Duodenal mucosa (tissue), 2 donors: ENCODE measurements around the gene TMEM184A.
A peak's percentile ranks its signal among the peaks of the same experiment; 100 is the strongest.
"Not testable (repeated sequence)": the region's sequence is repeated elsewhere in the genome, so short reads cannot be mapped to it uniquely, and the experiment has no call there.

Experiments
- H3K27ac ChIP-seq: one replicate; pipeline ENCODE4 v1.7.0; 2013; ENCODE audit warnings: low read depth, low read length
- H3K27me3 ChIP-seq, 2 donors: one replicate each; pipeline ENCODE4 v1.7.0; 2013; ENCODE audit warnings: low read length in 2 of 2, control low read depth in 1 of 2; ENCODE audit not compliant: insufficient read depth in 2 of 2, control insufficient read depth in 1 of 2
- H3K36me3 ChIP-seq, 2 donors: one replicate each; pipeline ENCODE4 v1.7.0; 2013; ENCODE audit warnings: low read length in 2 of 2, control low read depth in 1 of 2; ENCODE audit not compliant: insufficient read depth in 2 of 2, control insufficient read depth in 1 of 2
- H3K4me1 ChIP-seq, 2 donors: one replicate each; pipeline ENCODE4 v1.7.0; 2013; ENCODE audit warnings: low read length in 2 of 2, control low read depth in 1 of 2; ENCODE audit not compliant: insufficient read depth in 2 of 2, control insufficient read depth in 1 of 2
- H3K4me3 ChIP-seq, 2 donors: one replicate each; pipeline ENCODE4 v1.7.0; 2013; ENCODE audit warnings: low read length in 2 of 2, low read depth in 1 of 2
- H3K9ac ChIP-seq, 2 donors: one replicate each; pipeline ENCODE4 v1.7.0; 2013; ENCODE audit warnings: low read length in 2 of 2, low read depth in 1 of 2
- H3K9me3 ChIP-seq, 2 donors: one replicate each; pipeline ENCODE4 v1.7.0; 2013; ENCODE audit warnings: low read length in 2 of 2, control low read depth in 1 of 2; ENCODE audit not compliant: control insufficient read depth in 1 of 2

The TMEM184A gene

DNA sequence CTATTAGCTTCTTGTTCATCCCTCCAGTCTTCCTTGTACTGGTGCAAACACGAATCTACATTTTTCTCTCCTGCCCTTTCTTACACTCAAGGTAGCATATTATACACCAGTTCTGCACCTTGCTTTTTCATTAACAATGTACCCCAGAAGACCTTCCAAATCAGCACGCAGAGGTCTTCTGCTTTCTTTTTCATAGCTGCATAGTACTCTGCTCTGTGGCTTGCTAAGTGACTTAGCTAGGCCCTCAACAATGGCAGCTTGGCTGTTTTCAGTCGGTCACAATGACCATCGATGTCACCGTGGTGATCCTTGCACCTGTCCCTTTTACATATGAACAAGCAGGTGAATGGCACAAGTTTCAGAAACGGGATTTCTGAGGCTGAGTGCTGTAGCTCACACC, 30.6 kb downstream of the TMEM184A start:
- no peak overlapping the region for H3K27ac ChIP-seq
- no peak overlapping the region for H3K9ac ChIP-seq
- H3K4me3 ChIP-seq = no peak overlapping the region
- no peaks in the 10 kb centered on the region for H3K36me3 ChIP-seq
- peaks cover 4 to 17% of the 10 kb centered on the region in 2 donors for H3K4me1 ChIP-seq
- no peaks in the 10 kb centered on the region for H3K9me3 ChIP-seq
- no peaks in the 10 kb centered on the region for H3K27me3 ChIP-seq

DNA sequence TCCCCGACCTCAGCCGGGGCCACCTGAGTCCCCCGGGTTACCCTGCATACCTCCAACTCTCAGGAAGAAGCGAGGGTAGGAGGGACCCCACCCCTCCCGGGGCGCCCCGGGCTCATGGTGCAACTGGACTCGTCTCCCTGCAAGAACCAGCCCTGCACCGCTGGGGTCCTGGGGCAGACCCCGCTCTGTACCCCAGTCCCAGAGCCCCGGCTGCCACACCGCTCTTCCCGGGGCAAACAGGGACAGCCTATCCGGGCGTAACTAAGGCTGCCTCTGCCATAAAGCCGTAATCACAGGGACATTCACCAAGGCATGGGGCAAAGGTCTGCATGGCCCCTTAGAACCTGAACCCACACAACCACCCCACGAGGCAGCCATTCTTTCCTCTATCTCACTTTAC, 32.2 kb downstream of the TMEM184A start:
- peaks cover 0 to 2% of the 10 kb centered on the region in 2 donors for H3K9me3 ChIP-seq
- H3K4me1 ChIP-seq = peaks cover 4 to 17% of the 10 kb centered on the region in 2 donors
- no peaks in the 10 kb centered on the region for H3K27me3 ChIP-seq
- peak overlapping the region; percentile 59 to 64 for H3K9ac ChIP-seq
- peak overlapping the region; percentile 67 to 70 for H3K4me3 ChIP-seq
- H3K36me3 ChIP-seq = no peaks in the 10 kb centered on the region
- peak overlapping the region; percentile 34 for H3K27ac ChIP-seq

DNA sequence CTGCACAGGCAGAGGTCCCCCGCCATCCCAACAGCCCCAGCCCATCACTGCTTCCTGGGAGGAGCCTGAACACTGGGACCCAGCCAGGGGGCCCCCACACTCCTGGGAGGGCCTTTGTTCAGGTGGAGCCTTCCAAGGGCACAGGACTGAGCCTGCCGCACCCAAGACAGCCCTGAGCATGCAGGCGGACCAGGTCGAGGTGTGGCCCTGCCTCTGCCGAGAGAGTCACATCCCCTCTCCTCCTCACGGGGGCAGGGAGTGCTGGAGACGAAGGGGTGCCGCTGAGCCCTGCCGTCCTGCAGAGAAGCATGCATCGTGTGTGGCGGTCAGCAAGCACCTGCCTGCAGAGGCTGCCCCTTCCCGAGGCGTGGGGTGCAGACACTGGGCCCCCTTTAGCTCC, 32.8 kb downstream of the TMEM184A start:
- H3K9me3 ChIP-seq = peaks cover 0 to 5% of the 10 kb centered on the region in 2 donors
- peak overlapping the region; percentile 34 for H3K27ac ChIP-seq
- H3K9ac ChIP-seq = peak overlapping the region; percentile 59 to 64
- H3K4me1 ChIP-seq = peaks cover 4 to 17% of the 10 kb centered on the region in 2 donors
- H3K36me3 ChIP-seq = no peaks in the 10 kb centered on the region
- peak overlapping the region; percentile 67 to 70 for H3K4me3 ChIP-seq
- H3K27me3 ChIP-seq = no peaks in the 10 kb centered on the region

DNA sequence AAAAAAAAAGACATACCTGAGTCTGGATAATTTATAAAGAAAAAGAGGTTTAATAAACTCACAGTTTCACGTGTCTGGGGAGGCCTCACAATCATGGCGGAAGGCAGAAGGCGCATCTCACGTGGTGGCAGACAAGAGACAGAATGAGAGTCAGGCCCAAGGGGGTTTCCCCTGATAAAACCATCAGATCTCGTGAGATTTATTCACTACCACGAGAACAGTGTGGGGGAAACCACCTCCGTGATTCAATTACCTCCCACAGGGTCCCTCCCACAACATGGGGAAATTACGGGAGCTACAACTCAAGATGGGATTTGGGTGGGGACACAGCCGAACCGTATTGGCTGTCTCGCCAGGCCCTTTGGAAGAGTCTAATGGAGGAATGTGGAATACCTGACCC, 34.5 kb downstream of the TMEM184A start:
- Histone ChIP-seq H3K9ac (no peak overlapping the region), H3K27ac (no peak overlapping the region), H3K9me3 (peaks cover 0 to 5% of the 10 kb centered on the region in 2 donors), H3K36me3 (no peaks in the 10 kb centered on the region), H3K27me3 (no peaks in the 10 kb centered on the region), H3K4me3 (no peak overlapping the region), H3K4me1 (peaks cover 4 to 17% of the 10 kb centered on the region in 2 donors)

DNA sequence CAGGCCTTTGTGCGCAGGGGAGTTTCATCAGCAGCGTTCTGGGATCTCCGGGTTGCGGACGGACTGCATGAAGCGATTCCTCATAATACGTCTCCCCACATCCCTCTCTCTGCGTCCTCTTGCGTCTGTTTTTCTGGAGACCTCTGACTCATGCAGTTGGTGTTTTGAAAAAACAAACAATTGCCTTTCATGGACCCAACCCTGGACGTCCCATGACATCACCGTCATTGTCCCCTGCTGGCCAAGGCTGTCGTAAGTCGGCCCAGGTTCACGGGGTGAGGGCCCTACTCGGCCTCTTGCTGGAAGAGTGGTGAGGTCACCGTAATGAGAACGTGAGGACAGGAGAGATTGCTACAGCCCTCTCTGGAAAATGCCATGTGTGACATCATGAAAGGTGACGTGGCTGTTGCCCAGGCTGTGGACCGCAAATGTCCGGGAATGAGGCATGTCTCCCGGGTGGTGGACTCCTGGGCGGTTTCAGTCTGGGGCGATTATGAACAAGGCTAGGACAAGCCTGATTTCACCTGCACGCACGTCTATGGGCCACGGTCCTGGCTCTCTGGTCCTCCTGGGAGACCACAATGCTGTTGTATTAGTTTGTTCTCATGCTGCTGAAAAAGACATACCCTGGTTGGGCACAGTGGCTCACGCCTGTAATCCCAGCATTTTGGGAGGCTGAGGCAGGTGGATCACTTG, 35.3 kb downstream of the TMEM184A start:
- Histone ChIP-seq H3K9me3 (peaks cover 0 to 5% of the 10 kb centered on the region in 2 donors), H3K27ac (no peak overlapping the region), H3K4me1 (peaks cover 4 to 17% of the 10 kb centered on the region in 2 donors), H3K4me3 (no peak overlapping the region), H3K36me3 (no peaks in the 10 kb centered on the region), H3K27me3 (no peaks in the 10 kb centered on the region), H3K9ac (no peak overlapping the region)

DNA sequence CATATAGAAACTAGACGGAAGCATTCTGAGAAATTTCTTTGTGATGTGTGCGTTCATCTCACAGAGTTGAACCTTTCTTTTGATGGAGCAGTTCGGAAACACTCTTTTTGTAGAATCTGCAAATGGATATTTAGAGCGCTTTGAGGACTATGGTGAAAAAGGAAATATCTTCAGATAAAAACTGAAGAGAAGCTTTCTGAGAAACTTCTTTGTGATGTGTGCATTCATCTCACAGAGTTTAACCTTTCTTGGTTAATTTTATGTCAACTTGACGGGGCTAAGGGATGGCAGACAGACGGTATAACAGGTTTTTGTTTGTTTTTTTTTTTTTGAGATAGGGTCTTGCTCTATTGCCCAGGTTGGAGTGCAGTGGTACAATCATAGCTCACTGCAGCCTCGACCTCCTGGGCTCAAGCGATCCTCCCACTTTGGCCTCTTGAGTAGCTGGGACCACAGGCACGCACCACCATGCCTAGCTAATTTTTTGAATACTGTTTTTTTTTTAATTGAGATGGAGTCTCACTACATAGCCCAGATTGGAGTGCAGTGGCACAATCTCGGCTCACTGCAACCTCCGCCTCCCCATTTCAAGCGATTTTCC, 36.6 kb downstream of the TMEM184A start:
- not testable (repeated sequence) for H3K27ac ChIP-seq, H3K9me3 ChIP-seq, H3K36me3 ChIP-seq, H3K27me3 ChIP-seq, H3K9ac ChIP-seq, H3K4me3 ChIP-seq
- H3K4me1 ChIP-seq = peaks cover 4 to 12% of the 10 kb centered on the region in 2 donors

DNA sequence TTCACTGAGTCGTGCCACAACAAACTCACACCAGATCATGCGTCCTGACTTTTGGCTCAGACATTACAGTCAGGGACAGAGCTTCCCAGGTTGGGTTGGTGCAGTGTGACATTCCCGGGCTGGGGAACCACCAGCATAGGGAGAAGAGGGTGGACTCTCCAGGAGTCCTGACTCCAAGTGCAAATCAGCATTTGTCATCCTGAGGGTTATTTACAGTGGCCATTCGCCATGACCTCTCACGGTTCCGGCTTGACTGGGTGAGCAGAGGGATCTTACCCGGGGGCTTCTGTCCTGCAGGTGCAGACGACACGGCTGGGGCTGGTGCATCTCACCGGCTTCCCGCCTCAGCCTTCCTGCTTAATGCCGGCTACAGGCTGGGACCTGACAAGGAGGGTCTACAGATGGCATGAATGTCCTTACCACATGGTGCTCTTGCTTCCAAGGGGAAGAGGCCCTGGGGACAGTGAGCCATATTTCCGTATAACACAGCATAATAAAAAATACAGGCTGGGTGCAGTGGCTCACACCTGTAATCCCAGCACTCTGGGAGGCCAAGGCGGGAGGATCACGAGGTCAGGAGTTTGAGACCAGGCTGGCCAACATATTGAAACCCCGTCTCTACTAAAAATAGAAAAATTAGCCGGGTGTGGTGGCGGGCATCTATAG, 39.3 kb downstream of the TMEM184A start:
- H3K4me3 ChIP-seq = no peak overlapping the region
- no peaks in the 10 kb centered on the region for H3K4me1 ChIP-seq
- H3K9me3 ChIP-seq = peaks cover 0 to 5% of the 10 kb centered on the region in 2 donors
- H3K27ac ChIP-seq = no peak overlapping the region
- H3K36me3 ChIP-seq = no peaks in the 10 kb centered on the region
- H3K9ac ChIP-seq = no peak overlapping the region
- H3K27me3 ChIP-seq = no peaks in the 10 kb centered on the region

DNA sequence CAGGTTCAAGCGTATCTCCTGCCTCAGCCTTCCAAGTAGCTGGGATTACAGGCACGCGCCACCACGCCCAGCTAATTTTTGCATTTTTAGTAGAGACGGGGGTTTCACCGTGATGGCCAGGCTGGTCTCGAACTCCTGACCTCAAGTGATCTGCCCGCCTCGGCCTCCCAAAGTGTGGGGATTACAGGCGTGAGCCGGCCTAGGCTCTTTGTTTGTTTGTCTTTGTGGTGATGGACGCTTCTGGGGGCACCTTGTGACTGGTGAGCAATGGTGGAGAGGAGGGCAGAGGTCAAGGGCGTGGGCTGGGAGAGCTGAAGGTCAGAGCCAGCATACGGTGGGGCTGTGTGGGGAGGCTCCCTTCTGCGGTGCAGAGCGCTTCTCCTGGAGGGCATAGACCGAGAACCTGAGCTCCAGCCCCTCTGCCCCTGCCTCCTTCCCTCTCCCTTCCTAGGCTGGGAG, 40.5 kb downstream of the TMEM184A start:
- not testable (repeated sequence) for H3K4me3 ChIP-seq, H3K27me3 ChIP-seq, H3K9me3 ChIP-seq, H3K4me1 ChIP-seq, H3K36me3 ChIP-seq, H3K27ac ChIP-seq, H3K9ac ChIP-seq

DNA sequence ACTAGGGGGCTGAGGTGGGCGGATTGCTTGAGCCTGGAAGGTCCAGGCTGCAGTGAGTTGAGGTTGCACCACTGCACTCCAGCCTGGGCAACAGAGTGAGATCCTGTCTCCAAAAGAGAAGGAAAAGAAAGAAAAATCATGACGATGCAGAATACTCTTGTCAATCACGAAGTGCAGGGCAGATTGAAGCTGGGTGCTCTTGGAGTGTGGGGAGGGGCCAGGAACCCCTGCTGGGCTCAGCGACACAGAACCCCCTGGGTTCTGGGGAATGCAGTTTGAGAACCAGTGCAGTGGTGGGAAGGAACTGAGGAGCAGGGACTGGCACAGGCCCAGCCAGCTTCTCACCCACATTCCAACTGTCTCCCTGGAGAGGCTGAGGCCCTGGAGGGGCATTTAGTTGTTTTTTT, 41.0 kb downstream of the TMEM184A start:
- Histone ChIP-seq H3K9me3 (peaks cover 0 to 5% of the 10 kb centered on the region in 2 donors), H3K9ac (no peak overlapping the region), H3K27me3 (no peaks in the 10 kb centered on the region), H3K36me3 (no peaks in the 10 kb centered on the region), H3K4me1 (no peaks in the 10 kb centered on the region), H3K4me3 (no peak overlapping the region), H3K27ac (no peak overlapping the region)

DNA sequence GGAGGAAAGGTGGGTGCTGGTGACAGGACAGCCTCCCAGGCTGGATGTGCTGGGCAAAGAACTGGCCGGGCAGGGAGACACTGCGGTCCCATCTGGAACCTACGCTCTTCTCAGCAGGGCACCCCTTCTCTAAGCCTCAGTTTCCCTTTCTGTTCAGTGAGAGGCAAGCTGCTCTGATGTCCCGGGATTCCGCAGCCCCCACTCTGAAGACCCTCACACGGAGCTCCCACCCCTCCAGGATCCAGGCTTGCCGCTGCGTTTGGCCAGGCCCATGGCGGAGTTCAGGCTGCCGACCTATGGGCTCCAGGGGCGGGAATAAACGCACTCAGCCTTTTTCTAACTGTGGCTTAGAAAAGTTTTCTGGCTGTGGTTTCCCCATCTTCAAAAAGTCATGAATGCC, 41.6 kb downstream of the TMEM184A start:
- no peaks in the 10 kb centered on the region for H3K4me1 ChIP-seq
- H3K27ac ChIP-seq = no peak overlapping the region
- peaks cover 0 to 5% of the 10 kb centered on the region in 2 donors for H3K9me3 ChIP-seq
- no peak overlapping the region for H3K9ac ChIP-seq
- no peak overlapping the region for H3K4me3 ChIP-seq
- H3K36me3 ChIP-seq = no peaks in the 10 kb centered on the region
- H3K27me3 ChIP-seq = no peaks in the 10 kb centered on the region
